Stomach (tissue), 9 donors: ENCODE data around the gene NMRK2. TPM values are rescaled to one million over a fixed set of nuclear protein-coding genes. Genes with fewer than 3 reads are reported as not detected.

Experiments
- DNase-seq, 2 donors: peaks; one replicate each; pipeline versions ENCODE4 v3.0.0 to v3.0.0-alpha.2; 2013 to 2019
- H3K27ac ChIP-seq, 5 donors: fragments of 200-600 bp in 4 of 5; sonication (generic) in 4 of 5; one replicate each; pipeline ENCODE4 v1.5.1; 2013 to 2019; ENCODE audit warnings: mild to moderate bottlenecking in 1 of 5, moderate library complexity in 1 of 5
- H3K27me3 ChIP-seq, 3 donors: fragments of 200-600 bp; sonication (generic); one replicate each; pipeline ENCODE4 v1.5.1; 2017 to 2019; ENCODE audit warnings: mixed run types in 1 of 3
- H3K36me3 ChIP-seq, 4 donors: fragments of 200-600 bp; sonication (generic); 1 replicate in 3 of 4; 2 replicates in 1 of 4; pipeline ENCODE4 v1.5.1; 2016 to 2019
- H3K4me1 ChIP-seq, 4 donors: fragments of 200-600 bp; sonication (generic); one replicate each; pipeline ENCODE4 v1.5.1; 2016 to 2019
- H3K4me3 ChIP-seq, 4 donors: fragments of 200-600 bp; sonication (generic) in 3 of 4; one replicate each; pipeline ENCODE4 v1.5.1; 2016 to 2019; ENCODE audit warnings: mild to moderate bottlenecking in 1 of 4
- H3K9me3 ChIP-seq, 4 donors: fragments of 200-600 bp; sonication (generic); one replicate each; pipeline ENCODE4 v1.5.1; 2016 to 2019
- CTCF ChIP-seq, 7 experiments: fragments of 450-650 bp in 4 of 7; fragments of 200-600 bp in 3 of 7; sonication (generic) in 3 of 7; IDR thresholded peaks; one replicate each; pipeline ENCODE4 v1.5.1; 2016 to 2019; ENCODE audit warnings: antibody characterized with exemption in 7 of 7, control low read depth in 2 of 7, mild to moderate bottlenecking in 1 of 7
- EP300 ChIP-seq: sonication (generic); formaldehyde crosslinking; IDR thresholded peaks from one replicate; pipeline ENCODE4 v1.6.1; 2017; ENCODE audit warnings: antibody characterized with exemption
- POLR2A ChIP-seq, 4 donors: fragments of 450-650 bp; IDR thresholded peaks; one replicate each; pipeline ENCODE4 v1.6.1; 2016; ENCODE audit warnings: antibody characterized with exemption in 4 of 4, control low read depth in 2 of 4, mild to moderate bottlenecking in 1 of 4, moderate library complexity in 1 of 4
- POLR2AphosphoS5 ChIP-seq, 3 donors: sonication (generic); formaldehyde crosslinking; IDR thresholded peaks; one replicate each; pipeline ENCODE4 v1.6.1; 2016; ENCODE audit warnings: antibody characterized with exemption in 3 of 3
- WGBS, 5 donors: extraction: QIAGEN DNeasy Blood & Tissue Kit in 3 of 5; methylation state at CpG; one replicate each; pipeline versions ENCODE4 v1.1.5 to v1.1.7; 2013 to 2018; 5-methylcytosine and 5-hydroxymethylcytosine counted together
- intact Hi-C: fragments of 100-400 bp; cut with DNase I; formaldehyde crosslinking; loops from one replicate; pipeline ENCODE4 v1.15.1; 2023; ENCODE audit warnings: low total_unique reads
- polyA plus RNA-seq, 3 donors: library from polyadenylated mRNA; stranded (reverse); fragments of 200-250 nt; gene quantifications; one replicate each; pipeline ENCODE4 v1.2.3, GENCODE V29; 2013
- total RNA-seq, 5 donors: library from RNA; depleted of rRNA; stranded (reverse); fragments of >200 nt; gene quantifications; one replicate each; pipeline versions ENCODE4 v1.1.0 to v1.2.3, GENCODE V29; 2014 to 2016
- donor health status: healthy with polysubstance abuse.
- donor health status: Bipolar disorder and iron deficiency.
- donor health status: healthy.

NMRK2 gene
- total and polyA plus RNA-seq, 8 donors: 0.55 to 4.3 (median 1.5) TPM; not detected in 4

GRCh38 chr19:3897936-3898335 is 34.9 kb upstream of the NMRK2 start:
- Histone ChIP-seq H3K27ac (no peak overlapping the region), H3K36me3 (no peaks in the 10 kb centered on the region), H3K4me3 (no peak overlapping the region), H3K9me3 (peaks cover 0 to 10% (median 8%) of the 10 kb centered on the region in 4 donors), H3K27me3 (no peaks in the 10 kb centered on the region), H3K4me1 (peaks cover 0 to 7% (median 0%) of the 10 kb centered on the region in 4 donors)
- intact Hi-C loops: no loop called here
- TF ChIP-seq POLR2A (IDR thresholded peaks at IDR 0.05) (no peak), CTCF (IDR thresholded peaks at IDR 0.05) (no peak), EP300 (no peak), POLR2AphosphoS5 (IDR thresholded peaks at IDR 0.05) (no peak)
- DNase-seq: no peak
- WGBS, 5 donors: 67 to 74% (median 72%) methylated on average over 4 of the region's 4 CpGs

GRCh38 chr19:3898426-3898825 is 34.4 kb upstream of the NMRK2 start:
- 72 to 96% (median 91%) methylated on average over 3 of the region's 3 CpGs for WGBS, 5 donors

GRCh38 chr19:3899531-3900294 is 33.2 kb upstream of the NMRK2 start:
- H3K9me3 ChIP-seq: peaks cover 0 to 10% (median 8%) of the 10 kb centered on the region in 4 donors
- H3K4me1 ChIP-seq: peaks cover 0 to 7% (median 0%) of the 10 kb centered on the region in 4 donors
- H3K36me3 ChIP-seq: no peaks in the 10 kb centered on the region
- 56 to 69% (median 61%) methylated on average over 18 of the region's 18 CpGs for WGBS, 5 donors
- no peak overlapping the region for H3K4me3 ChIP-seq
- intact Hi-C loops: no loop called here
- no peaks in the 10 kb centered on the region for H3K27me3 ChIP-seq
- H3K27ac ChIP-seq: no peak overlapping the region
- no peak for DNase-seq
- TF ChIP-seq EP300 (peak; percentile 27), POLR2AphosphoS5 (IDR thresholded peaks at IDR 0.05) (peak in 1 of 3 donors; percentile 59), CTCF (IDR thresholded peaks at IDR 0.05) (no peak), POLR2A (IDR thresholded peaks at IDR 0.05) (no peak)

More at GRCh38 chr19:3898426-3898825, 34.4 kb upstream of the NMRK2 start:
- Histone ChIP-seq H3K4me1 (peaks cover 0 to 7% (median 0%) of the 10 kb centered on the region in 4 donors), H3K4me3 (no peak overlapping the region), H3K36me3 (no peaks in the 10 kb centered on the region), H3K9me3 (peaks cover 0 to 10% (median 8%) of the 10 kb centered on the region in 4 donors), H3K27me3 (no peaks in the 10 kb centered on the region), H3K27ac (no peak overlapping the region)
- intact Hi-C loops: no loop called here
- TF ChIP-seq POLR2A (IDR thresholded peaks at IDR 0.05) (no peak), EP300 (no peak), POLR2AphosphoS5 (IDR thresholded peaks at IDR 0.05) (no peak), CTCF (IDR thresholded peaks at IDR 0.05) (no peak)
- DNase-seq: no peak

GRCh38 chr19:3902317-3902973 is 30.4 kb upstream of the NMRK2 start:
- no peak for TF ChIP-seq CTCF (IDR thresholded peaks at IDR 0.05)
- no peak for TF ChIP-seq POLR2AphosphoS5 (IDR thresholded peaks at IDR 0.05)
- TF ChIP-seq EP300: no peak
- no peak for TF ChIP-seq POLR2A (IDR thresholded peaks at IDR 0.05)
- no peak overlapping the region for H3K27ac ChIP-seq
- H3K4me3 ChIP-seq: no peak overlapping the region
- intact Hi-C loops: no loop called here
- H3K27me3 ChIP-seq: peaks cover 0 to 7% (median 0%) of the 10 kb centered on the region in 3 donors
- H3K9me3 ChIP-seq: peaks cover 0 to 10% (median 8%) of the 10 kb centered on the region in 4 donors
- DNase-seq: no peak
- peaks cover 0 to 7% (median 0%) of the 10 kb centered on the region in 4 donors for H3K4me1 ChIP-seq
- 76 to 78% (median 77%) methylated on average over 13 to 15 of the region's 15 CpGs for WGBS, 5 donors
- H3K36me3 ChIP-seq: no peaks in the 10 kb centered on the region
